Activated naive CD4-positive, alpha-beta T cell treated with anti-CD3 and anti-CD28 coated beads, Interleukin-2, amount 50 U/mL, for 24 hours (primary cell): ENCODE data around the gene REEP5.
"Not testable (repeated sequence)": the region's sequence is repeated elsewhere in the genome, so short reads cannot be mapped to it uniquely, and the experiment has no call there.

ENCODE experiments used
- H3K27ac Mint-ChIP-seq: one replicate; pipeline ENCODE4 v1.8.0; 2021; ENCODE audit warnings: mild to moderate bottlenecking, mixed read lengths
- H3K27me3 Mint-ChIP-seq: one replicate; pipeline ENCODE4 v1.8.0; 2021; ENCODE audit warnings: mixed read lengths
- H3K36me3 Mint-ChIP-seq: one replicate; pipeline ENCODE4 v1.8.0; 2021; ENCODE audit warnings: mixed read lengths
- H3K4me1 Mint-ChIP-seq: one replicate; pipeline ENCODE4 v1.8.0; 2021; ENCODE audit warnings: mixed read lengths
- H3K4me3 Mint-ChIP-seq: one replicate; pipeline ENCODE4 v1.8.0; 2021; ENCODE audit warnings: mild to moderate bottlenecking, mixed read lengths
- H3K9me3 Mint-ChIP-seq: one replicate; pipeline ENCODE4 v1.8.0; 2021; ENCODE audit warnings: mixed read lengths

Gene REEP5

GRCh38 chr5:112921833-112922817, at the start of gene REEP5:
REEP5 (minus strand) TSS chr5:112922227; CDS start chr5:112922190, 37 bp downstream.
- Mint-ChIP-seq H3K9me3 (no peaks in the 10 kb centered on the region), H3K27ac (peak within 1 kb of the TSS; percentile 96), H3K27me3 (no peaks in the 10 kb centered on the region), H3K4me3 (peak within 1 kb of the TSS; percentile 96), H3K4me1 (peaks cover 65% of the 10 kb centered on the region), H3K36me3 (peaks cover 4% of the 10 kb centered on the region)

GRCh38 chr5:112971276-112971675, 49.2 kb upstream of the REEP5 start:
- Mint-ChIP-seq H3K9me3 (no peaks in the 10 kb centered on the region), H3K36me3 (no peaks in the 10 kb centered on the region), H3K27me3 (no peaks in the 10 kb centered on the region), H3K27ac (no peak overlapping the region), H3K4me3 (no peak overlapping the region), H3K4me1 (peaks cover 13% of the 10 kb centered on the region)

- no peaks in the 10 kb centered on the region for H3K36me3 Mint-ChIP-seq
- no peaks in the 10 kb centered on the region for H3K9me3 Mint-ChIP-seq
- H3K27ac Mint-ChIP-seq: no peak overlapping the region
- H3K4me3 Mint-ChIP-seq: no peak overlapping the region
- H3K4me1 Mint-ChIP-seq: peaks cover 7% of the 10 kb centered on the region
- no peaks in the 10 kb centered on the region for H3K27me3 Mint-ChIP-seq
Observed at GRCh38 chr5:112968411-112969106, 46.5 kb upstream of the REEP5 start.

GRCh38 chr5:112967520-112968083, 45.6 kb upstream of the REEP5 start:
- Mint-ChIP-seq H3K9me3 (no peaks in the 10 kb centered on the region), H3K4me1 (peaks cover 14% of the 10 kb centered on the region), H3K36me3 (no peaks in the 10 kb centered on the region), H3K4me3 (no peak overlapping the region), H3K27me3 (no peaks in the 10 kb centered on the region), H3K27ac (no peak overlapping the region)

GRCh38 chr5:112965733-112966306, 43.8 kb upstream of the REEP5 start:
- Mint-ChIP-seq H3K36me3 (no peaks in the 10 kb centered on the region), H3K4me1 (peaks cover 15% of the 10 kb centered on the region), H3K27ac (no peak overlapping the region), H3K4me3 (no peak overlapping the region), H3K9me3 (no peaks in the 10 kb centered on the region), H3K27me3 (no peaks in the 10 kb centered on the region)

- not testable (repeated sequence) for H3K27me3 Mint-ChIP-seq, H3K9me3 Mint-ChIP-seq, H3K36me3 Mint-ChIP-seq, H3K4me3 Mint-ChIP-seq
- H3K27ac Mint-ChIP-seq: peak overlapping the region; percentile 75
- H3K4me1 Mint-ChIP-seq: peaks cover 26% of the 10 kb centered on the region
Observed at GRCh38 chr5:112963374-112963733, 41.3 kb upstream of the REEP5 start.

- Mint-ChIP-seq H3K9me3 (no peaks in the 10 kb centered on the region), H3K27me3 (no peaks in the 10 kb centered on the region), H3K4me3 (no peak overlapping the region), H3K4me1 (peaks cover 26% of the 10 kb centered on the region), H3K27ac (no peak overlapping the region), H3K36me3 (no peaks in the 10 kb centered on the region)
Observed at GRCh38 chr5:112960863-112961504, 39.0 kb upstream of the REEP5 start.

GRCh38 chr5:112960315-112960714, 38.3 kb upstream of the REEP5 start:
- H3K4me3 Mint-ChIP-seq: no peak overlapping the region
- no peaks in the 10 kb centered on the region for H3K27me3 Mint-ChIP-seq
- no peaks in the 10 kb centered on the region for H3K36me3 Mint-ChIP-seq
- no peaks in the 10 kb centered on the region for H3K9me3 Mint-ChIP-seq
- H3K4me1 Mint-ChIP-seq: peaks cover 26% of the 10 kb centered on the region
- no peak overlapping the region for H3K27ac Mint-ChIP-seq

GRCh38 chr5:112959872-112960271, 37.8 kb upstream of the REEP5 start:
- not testable (repeated sequence) for H3K27me3 Mint-ChIP-seq, H3K4me3 Mint-ChIP-seq, H3K9me3 Mint-ChIP-seq, H3K27ac Mint-ChIP-seq, H3K36me3 Mint-ChIP-seq
- H3K4me1 Mint-ChIP-seq: peaks cover 26% of the 10 kb centered on the region

GRCh38 chr5:112958093-112959088, 36.4 kb upstream of the REEP5 start:
- no peak overlapping the region for H3K27ac Mint-ChIP-seq
- H3K36me3 Mint-ChIP-seq: peaks cover 1% of the 10 kb centered on the region
- H3K4me1 Mint-ChIP-seq: peaks cover 17% of the 10 kb centered on the region
- H3K27me3 Mint-ChIP-seq: no peaks in the 10 kb centered on the region
- no peak overlapping the region for H3K4me3 Mint-ChIP-seq
- no peaks in the 10 kb centered on the region for H3K9me3 Mint-ChIP-seq

- Mint-ChIP-seq H3K36me3 (peaks cover 2% of the 10 kb centered on the region), H3K4me1 (peaks cover 12% of the 10 kb centered on the region), H3K27me3 (no peaks in the 10 kb centered on the region), H3K4me3 (no peak overlapping the region), H3K9me3 (no peaks in the 10 kb centered on the region), H3K27ac (no peak overlapping the region)
Observed at GRCh38 chr5:112957036-112957808, 35.2 kb upstream of the REEP5 start.

- H3K4me1 Mint-ChIP-seq: peaks cover 12% of the 10 kb centered on the region
- no peak overlapping the region for H3K27ac Mint-ChIP-seq
- no peaks in the 10 kb centered on the region for H3K9me3 Mint-ChIP-seq
- H3K36me3 Mint-ChIP-seq: peaks cover 2% of the 10 kb centered on the region
- H3K27me3 Mint-ChIP-seq: no peaks in the 10 kb centered on the region
- H3K4me3 Mint-ChIP-seq: no peak overlapping the region
Observed at GRCh38 chr5:112956606-112957005, 34.6 kb upstream of the REEP5 start.

GRCh38 chr5:112951124-112951702, 29.2 kb upstream of the REEP5 start:
- Mint-ChIP-seq H3K36me3 (peaks cover 2% of the 10 kb centered on the region), H3K27me3 (no peaks in the 10 kb centered on the region), H3K9me3 (no peaks in the 10 kb centered on the region), H3K4me1 (peaks cover 5% of the 10 kb centered on the region), H3K4me3 (no peak overlapping the region), H3K27ac (no peak overlapping the region)
